Femur (tissue), 1 donor: Measurements from ENCODE around the gene NDE1.
"Not testable (repeated sequence)": the region's sequence is repeated elsewhere in the genome, so short reads cannot be mapped to it uniquely, and the experiment has no call there.

Experiments used
- DNase-seq: peaks from one replicate; pipeline ENCODE4 v3.0.0-alpha.2; 2017

NDE1 gene, protein sequence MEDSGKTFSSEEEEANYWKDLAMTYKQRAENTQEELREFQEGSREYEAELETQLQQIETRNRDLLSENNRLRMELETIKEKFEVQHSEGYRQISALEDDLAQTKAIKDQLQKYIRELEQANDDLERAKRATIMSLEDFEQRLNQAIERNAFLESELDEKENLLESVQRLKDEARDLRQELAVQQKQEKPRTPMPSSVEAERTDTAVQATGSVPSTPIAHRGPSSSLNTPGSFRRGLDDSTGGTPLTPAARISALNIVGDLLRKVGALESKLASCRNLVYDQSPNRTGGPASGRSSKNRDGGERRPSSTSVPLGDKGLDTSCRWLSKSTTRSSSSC

DNA sequence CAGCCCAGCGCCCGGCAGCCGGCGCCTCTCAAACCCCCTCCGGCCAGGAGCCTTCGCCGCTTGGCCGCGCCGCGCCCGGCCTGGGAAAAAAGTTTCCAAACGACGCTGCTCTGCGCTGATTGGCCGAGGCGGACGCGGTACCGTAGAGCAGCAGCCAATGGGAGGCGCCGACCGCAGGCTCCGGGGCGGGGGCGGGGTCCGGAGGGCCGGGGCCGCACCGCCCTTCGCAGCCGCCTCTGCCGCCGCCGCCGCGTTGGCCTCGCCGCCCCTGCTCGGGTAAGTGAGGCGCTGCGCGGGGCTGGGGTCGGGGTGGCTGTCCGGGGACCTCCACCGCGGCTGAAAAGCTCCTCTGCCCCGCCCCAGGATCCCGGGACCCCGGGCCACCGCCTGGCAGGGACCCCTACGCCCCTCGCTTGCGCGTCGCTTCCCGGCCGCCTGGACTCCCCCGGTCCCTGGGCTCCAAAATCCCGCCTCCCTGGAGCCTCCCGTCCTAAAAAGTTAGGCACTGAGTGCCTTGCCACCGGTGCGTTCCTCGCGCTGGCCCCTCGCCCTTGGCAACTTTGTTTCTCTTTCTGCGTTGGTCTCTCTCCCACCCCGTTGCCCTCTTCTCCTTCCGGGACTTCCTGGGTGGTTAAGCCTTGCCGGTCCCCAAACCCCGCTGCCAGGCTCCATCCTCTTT, at the start of gene NDE1:
TSS of gene NDE1 (plus strand) at position 227 of the 679 bp plus-strand sequence. CDS start 14,534 bp downstream, outside the sequence.
- DNase-seq: peak; percentile 95

GRCh38 chr16:15601212-15601879, 48.7 kb upstream of the NDE1 start:
- DNase-seq: no peak

DNA sequence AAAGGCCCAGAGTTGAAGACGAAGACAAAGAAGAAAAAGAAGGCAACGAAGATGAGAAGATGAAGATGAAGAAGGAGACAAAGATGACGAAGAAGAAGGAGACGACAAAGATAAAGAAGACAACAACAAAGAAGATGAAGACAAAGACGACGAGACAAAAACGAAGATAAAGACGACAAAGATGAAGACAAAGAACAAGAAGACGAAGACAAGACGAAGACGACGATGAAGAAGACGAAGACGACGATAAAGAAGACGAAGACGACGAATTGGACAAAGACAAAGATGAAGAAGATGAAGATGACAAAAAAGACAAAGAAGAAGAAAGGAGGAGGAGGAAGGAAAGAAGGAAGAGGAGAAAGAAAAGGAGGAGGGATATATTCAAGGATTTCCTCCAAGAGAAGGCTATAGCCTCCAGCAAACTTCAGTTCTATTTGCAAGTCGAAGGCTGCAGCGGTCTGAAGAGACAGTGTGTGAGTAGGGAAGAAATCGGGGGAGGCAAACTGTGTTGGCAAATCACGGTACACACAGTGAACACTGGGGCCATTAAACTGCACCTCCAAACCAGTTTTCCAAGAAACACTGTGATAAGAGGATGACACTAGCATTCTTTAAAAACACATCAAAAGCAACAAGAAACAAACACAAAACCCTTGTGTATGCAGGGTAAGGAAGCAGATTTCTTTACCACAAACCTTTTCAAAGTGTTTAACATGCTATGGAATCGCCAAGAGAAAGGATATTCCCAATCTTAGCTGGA, 47.6 kb upstream of the NDE1 start:
- no peak for DNase-seq

GRCh38 chr16:15604460-15605440, 45.3 kb upstream of the NDE1 start:
- DNase-seq: no peak

DNA sequence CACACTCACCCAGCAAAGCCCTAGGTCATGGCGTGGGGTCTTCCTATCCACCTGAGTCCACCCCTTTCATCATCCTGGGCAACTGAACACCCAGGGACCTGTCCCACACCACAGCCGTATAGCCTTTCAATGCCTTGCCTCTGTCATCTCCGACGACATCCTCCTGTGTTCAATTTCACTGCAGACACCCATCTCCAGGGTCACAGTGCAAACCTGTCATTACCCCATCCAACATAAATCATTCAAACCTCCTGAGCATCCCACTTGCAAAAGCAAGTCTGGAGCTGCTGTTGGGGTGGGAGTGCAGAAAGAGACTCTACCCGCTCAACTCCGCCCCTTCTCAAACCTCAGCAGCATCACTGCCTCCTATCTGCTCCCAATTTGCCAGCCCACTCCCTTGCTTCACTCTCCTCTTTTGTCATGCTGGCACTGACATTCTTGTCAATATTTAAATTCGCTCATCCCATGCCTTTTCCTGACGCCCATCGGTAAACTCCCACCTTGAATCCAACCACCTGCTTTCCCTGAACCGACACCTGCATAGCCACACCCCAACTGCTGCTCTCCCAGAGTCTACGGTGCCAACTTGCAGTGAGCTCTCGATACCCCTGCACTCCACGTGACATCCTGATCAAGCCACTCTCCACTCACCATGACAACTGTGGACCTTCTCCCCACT, 44.1 kb upstream of the NDE1 start:
- DNase-seq: no peak

- no peak for DNase-seq
Observed at GRCh38 chr16:15606518-15607220, 43.4 kb upstream of the NDE1 start.

DNA sequence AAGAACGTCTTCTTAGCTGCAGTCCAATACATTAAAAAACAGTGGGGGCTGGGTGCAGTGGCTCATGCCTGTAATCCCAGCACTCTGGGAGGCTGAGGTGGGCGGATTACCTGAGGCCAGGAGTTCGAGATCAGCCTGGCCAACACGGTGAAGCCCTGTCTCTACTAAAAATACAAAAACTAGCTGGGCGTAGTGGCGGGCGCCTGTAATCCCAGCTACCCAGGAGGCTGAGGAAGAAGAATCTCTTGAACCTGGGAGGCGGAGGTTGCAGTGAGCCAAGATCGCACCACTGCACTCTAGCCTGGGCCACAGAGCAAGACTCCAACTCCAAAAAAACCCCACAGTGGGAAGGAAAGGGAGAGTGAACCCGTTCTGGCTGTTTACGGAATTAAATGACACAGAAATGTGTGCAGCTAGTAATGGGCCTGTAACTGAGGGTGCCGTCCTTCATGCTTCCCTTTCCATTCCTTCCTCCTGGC, 42.8 kb upstream of the NDE1 start:
- not testable (repeated sequence) for DNase-seq

GRCh38 chr16:15607700-15608396, 42.2 kb upstream of the NDE1 start:
- DNase-seq: no peak

DNA sequence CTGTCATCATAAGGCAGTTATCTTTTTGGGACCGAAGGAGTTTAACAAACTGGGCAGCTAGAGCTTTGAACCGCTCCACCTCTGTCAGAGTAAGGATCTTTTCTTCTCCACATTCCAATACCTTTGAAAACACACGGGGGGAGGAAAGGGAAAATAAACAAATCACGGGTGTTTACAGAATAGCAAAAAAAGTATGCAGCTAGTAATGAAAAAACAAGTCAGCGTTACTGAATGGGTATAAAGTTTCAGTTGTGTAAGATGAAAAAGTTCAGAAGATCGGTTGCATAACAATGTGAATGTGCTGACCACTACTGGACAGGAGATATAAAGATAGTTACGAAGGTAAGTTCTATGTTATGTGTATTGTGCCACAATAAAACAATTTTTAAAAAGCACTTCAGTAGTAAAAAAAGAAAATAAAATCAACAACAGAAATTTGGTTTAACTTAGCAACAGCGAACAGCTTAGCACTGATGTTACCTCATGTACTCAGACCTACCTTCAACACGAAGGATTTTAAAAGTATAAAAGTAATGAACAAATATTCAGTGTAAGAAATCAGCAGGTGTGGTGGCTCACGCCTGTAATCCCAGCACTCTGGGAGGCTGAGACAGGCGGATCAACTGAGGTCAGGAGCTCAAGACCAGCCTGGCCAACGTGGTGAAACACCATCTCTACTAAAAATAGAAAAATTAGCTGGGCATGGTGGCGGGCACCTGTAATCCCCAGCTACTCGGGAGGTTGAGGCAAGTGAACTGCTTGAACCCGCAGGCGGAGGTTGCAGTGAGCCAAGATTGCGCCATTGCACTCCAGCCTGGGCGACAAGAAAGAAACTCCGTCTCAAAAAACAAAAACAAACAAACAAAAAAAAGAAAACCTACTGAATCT, 41.4 kb upstream of the NDE1 start:
- no peak for DNase-seq

DNA sequence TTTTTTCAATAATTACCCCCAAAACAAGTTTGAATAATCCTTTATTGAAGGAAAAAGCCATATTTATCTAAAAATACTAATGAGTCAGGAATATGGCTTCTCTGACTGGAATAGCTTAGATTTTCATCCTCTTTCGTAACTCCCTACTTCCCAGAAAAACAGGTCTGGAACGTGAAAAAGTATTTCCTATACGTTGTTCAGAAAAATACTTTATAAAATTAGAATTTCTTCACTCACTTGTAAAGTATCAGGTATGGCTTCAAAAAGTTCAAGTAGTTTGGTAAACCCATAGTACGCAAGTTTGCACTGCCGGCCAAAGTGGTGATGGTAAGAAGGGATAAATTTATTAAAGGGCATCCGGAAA, 40.8 kb upstream of the NDE1 start:
- no peak for DNase-seq

DNA sequence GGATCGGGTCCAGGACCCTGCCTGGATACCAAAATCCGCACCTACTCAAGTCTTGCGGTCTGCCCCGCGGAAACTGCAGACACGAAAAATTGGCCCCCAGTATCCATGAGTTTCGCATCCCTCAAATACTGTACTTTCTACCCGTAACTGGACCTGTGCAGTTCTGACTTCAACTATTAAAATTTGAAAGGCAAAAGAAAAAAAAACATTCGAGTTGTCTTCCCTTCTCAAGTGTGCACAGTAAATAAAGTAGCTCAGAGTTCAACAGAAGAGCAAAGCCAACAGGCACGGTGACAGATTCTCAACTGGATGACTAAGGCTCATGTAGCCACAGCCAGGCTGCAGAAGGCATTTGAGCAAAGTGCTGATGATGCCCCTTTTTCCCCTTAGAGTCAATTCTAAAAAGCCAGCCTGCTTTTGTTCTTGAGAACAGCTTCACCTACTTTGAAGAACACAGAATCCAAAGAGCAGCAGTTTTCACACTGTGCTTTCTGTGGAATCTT, 39.6 kb upstream of the NDE1 start:
- no peak for DNase-seq

- no peak for DNase-seq
Observed at GRCh38 chr16:15611610-15612009, 38.4 kb upstream of the NDE1 start.

DNA sequence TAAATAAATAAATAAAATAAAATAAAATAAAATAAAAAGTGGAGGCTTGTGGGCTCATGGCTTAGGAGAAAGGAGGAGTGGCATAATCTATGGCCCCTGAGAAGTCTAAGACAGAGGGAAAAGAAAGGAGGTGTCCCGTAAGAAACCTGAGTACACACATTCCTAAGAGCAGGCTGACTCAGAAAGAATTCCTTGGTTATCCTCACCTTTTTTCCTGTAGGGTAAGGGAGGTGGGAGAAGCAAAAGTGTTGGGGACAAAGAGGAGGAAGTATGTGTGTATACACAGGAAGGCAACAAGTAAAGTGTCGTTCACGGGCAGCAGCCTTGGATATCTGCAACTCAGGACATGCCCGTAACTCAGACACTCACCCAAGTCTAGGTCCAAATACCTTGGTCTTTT, 36.4 kb upstream of the NDE1 start:
- no peak for DNase-seq

- DNase-seq: no peak
Observed at GRCh38 chr16:15616012-15616411, 34.0 kb upstream of the NDE1 start.

DNA sequence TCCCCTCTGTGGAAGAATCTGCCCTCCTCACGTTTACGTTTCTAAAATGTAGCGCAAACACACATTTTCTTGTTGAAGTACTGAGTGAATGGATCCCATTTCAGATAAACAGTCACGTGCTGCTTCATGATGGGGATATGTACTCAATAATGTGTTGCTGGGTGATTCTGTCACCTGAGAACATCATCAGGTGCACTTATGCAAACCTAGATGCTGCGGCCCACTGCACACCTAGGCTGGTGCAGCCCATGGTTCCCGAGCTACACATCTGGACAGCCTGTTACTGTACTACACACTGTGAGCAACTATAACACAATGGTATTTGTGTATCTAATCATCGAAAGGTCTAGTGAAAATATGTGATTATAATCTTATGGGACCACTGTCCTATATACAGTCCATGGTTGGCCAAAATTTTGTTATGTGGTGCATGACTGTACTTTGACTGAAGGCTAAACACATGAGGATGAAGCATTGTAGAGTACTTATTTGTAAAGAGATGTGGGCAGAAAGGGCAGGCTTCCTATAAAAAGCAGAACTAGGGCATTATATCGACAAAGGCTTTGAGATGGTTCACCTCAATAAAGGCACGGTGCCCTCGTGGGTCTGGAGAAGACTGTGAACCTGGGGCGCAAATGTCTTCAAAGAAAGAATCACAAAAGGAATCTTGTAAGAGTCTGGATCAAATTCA, 33.4 kb upstream of the NDE1 start:
- no peak for DNase-seq

GRCh38 chr16:15617901-15618300, 32.1 kb upstream of the NDE1 start:
- DNase-seq: no peak

GRCh38 chr16:15618392-15618791, 31.7 kb upstream of the NDE1 start:
- DNase-seq: no peak

- no peak for DNase-seq
Observed at GRCh38 chr16:15620611-15621195, 29.3 kb upstream of the NDE1 start.
